ENCODE measurements around the gene MRGPRG.

GRCh38 chr11:3194016-3194816 is 24.4 kb downstream of the MRGPRG start:
- TF ChIP-seq EP300 (IDR thresholded peaks at IDR 0.05) (no peak), POLR2A (IDR thresholded peaks at IDR 0.05) (no peak), CTCF (IDR thresholded peaks at IDR 0.05) (no peak)

Data from tibial nerve (tissue), 4 donors.